Left kidney (tissue), 2 donors: Measurements from ENCODE around the gene NAALADL2. TPM values are rescaled to one million over a fixed set of nuclear protein-coding genes. Genes with fewer than 3 reads are reported as not detected.
A peak's percentile ranks its signal among the peaks of the same experiment; 100 is the strongest.

Experiments used
- DNase-seq: peaks from one replicate; pipeline ENCODE4 v3.0.0-alpha.2; 2013
- polyA plus RNA-seq: library from polyadenylated mRNA; unstranded; fragments of 120-200 nt; gene quantifications from one replicate; pipeline ENCODE4 v1.2.1, GENCODE V29; 2013; ENCODE audit not compliant: insufficient read length

The NAALADL2 gene
- polyA plus RNA-seq, 1 donor: 19.9 TPM

DNA sequence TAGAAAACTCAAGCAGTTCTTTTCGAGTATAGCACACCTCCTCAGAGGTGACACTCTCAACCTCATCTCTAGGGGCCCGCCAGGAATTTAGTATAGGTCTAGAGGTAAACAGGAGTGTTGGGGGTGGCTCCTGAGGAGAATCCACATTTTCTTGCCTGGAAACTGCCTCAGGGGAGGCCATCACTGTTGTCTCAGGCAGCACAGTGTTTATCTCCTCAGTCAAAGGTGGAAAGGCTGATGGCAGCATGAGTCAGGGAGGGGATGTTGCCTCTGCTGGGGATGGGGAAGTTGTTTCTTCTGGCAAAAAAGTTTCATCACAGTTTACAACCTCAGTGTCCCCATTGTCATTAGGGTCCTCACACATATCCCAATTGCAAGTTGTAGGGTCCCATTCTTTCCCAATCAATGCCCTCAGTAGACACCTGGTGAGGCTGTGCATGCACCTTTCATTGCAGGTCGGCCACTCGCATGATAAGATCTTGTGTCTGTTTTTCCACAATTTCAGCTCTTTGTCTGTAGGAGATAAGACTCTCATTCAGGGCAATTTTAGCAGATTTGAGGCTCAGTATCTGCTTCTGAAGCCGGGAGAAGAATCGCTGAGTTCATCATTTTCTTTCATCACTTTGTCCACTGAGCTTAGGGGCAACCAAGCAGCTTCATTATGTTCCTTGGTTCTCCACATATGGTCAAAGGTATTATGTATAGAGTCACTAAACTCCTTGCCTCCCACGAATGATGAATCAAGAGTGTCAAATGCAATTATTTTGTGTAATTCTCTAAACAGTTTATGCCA, 25.8 kb downstream of the NAALADL2 start:
- DNase-seq: no peak

DNA sequence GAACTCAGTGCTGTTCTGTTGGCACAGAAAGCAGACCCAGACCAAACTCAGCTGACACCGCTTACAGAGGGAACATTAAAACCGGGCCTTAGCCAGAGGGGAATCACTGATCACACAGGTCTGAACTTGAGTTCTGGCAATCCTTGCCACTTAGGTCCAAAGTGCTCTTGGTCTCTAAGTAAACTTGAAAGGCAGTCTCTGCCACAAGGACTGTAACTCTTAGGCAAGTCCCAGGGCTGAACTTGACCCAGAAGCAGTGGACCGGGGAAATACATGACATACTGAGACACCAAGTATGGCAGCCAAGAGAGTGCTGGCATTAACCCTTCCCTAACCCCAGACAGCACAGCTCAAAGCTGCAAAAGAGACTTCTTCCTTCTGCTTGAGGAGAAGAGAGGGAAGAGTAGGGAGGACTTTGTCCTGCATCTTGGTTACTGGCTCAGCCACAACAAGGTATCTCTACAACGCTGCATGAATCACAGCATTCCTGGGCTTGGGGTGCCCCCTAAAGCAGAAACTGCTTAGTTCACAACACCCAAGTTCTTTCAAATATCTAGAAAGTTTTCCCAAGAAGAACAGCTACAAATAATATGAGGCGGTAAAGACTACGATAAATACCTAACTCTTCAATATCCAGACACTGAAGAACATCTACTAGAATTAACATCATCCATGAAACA, 32.5 kb downstream of the NAALADL2 start:
- DNase-seq: no peak

DNA sequence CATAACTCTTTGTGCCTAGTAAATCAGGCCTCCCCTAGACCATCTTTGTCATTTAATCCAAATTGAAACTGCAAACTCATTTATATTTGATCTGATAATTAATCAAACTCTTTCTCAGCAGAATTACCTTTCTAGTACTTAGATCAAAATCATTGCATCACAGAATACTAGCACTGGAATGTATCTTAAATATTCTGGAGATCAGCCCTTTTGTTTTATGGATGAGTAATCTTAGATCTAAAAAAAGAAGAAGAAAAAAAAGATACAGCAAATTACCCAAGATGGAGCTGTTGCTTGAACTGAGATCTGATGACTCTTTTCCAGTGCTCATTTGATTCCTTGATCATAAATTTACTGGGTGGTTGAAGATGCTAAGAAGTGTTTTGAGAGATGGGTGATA, 47.9 kb downstream of the NAALADL2 start:
- DNase-seq: no peak

DNA sequence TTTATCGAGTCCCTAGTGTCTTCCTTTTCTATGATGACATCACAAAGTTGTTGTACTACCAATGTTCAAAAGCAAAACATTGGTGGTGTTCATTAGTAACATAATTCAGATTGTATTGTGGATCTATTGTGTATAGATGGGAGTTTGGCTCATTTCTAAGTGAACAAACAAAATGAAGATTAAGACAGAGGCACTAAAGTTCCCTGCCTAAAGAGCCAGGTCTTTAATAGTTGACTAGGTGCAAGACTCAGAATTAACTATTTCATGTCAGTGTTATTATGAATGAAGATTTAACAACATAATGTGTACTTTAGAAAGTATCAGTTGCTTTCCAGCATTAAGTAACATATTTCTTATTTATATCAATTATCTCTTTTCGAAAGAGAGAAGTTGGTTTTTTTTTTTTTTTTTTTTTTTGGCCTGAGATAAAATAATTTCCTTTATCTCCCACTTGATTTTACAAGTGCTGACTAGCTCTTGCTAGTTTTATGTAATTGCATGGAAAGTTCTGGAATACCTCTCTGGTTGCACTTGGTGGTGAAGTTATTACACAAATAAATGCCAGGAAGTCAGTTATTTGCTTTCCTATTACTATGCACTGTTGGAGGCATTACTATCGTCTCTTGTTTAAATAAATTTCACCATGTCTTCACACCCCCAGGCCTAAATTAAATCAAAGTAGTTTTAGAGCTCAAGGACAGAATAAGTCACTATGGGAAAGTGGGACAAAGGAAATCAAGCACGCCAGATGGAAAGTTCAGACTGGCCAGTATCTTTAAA, 48.7 kb downstream of the NAALADL2 start:
- DNase-seq: no peak

DNA sequence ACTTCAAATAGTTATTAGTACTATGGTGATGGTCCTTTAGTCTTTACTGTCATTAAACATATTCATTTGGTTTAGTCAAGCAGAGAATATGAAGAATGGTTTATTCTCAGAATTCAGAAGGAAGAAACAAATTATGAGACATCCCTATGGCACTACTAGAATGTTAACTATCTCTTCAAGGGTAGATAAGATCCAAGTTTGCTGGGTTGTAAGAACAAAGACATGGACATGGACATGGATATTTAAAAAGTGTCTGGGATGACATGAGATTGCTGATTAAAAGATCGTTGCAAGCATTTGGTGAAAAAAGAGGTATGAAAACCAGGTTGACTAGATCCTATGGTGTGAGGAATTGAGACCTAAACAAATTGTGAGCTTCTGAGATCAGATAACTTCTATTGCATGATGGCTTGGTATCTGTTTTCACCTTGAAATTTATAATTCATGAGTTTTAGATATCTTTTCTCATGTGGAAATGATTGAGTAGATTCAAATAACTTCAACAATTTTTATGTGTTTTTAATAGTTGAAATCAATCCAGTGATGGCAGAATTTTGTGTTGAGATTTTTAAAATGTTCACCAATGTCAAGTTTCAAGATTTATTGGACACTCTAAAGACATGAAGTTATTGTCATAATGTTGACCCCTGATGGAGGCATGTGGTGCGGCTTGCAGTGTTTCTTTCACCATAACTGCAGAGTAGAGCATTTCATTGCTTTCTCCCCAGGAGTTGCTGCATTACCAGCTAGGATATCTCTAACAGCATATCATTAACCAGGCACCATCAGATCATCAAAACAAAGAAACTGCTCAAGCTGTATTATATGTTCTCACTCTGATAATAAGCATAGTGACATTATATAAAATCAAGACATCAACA, 72.6 kb downstream of the NAALADL2 start:
- DNase-seq: no peak

DNA sequence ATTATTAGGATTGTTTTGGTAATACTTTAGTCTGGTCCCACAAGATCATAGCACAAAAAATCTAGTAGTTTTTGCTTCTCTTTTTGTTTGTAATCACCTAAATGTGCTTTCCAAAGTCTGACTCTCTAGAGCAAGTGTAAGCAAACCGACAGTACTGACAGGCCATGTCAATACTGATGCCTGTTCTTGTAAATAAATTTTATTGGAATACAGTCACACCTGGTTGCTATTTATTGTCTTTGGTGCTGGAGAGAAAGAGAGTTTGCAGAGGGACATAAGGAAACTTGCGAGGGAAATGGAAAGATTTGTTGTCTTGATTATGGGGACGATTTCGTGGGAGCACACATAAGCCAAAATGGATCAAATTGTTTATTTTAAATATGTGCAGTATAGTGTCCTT, 77.5 kb downstream of the NAALADL2 start:
- no peak for DNase-seq

DNA sequence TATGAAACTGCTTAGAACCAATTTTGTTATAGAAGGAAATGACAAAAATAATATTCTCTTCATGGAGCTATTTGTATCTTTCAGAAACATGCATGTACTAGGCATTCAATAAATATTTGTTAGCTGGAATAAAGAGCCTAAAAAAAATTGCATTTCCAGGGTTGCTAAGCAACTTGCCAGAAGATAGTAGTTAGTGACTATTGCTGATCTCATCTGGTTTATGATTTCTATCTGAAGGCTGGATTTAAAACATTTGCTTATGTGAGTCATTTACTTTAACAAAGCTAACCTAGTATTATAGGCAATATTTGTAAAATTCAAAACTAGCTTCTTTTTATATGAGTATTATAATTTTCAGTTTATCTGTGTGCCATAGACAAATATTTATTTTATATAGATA, 78.3 kb downstream of the NAALADL2 start:
- no peak for DNase-seq

DNA sequence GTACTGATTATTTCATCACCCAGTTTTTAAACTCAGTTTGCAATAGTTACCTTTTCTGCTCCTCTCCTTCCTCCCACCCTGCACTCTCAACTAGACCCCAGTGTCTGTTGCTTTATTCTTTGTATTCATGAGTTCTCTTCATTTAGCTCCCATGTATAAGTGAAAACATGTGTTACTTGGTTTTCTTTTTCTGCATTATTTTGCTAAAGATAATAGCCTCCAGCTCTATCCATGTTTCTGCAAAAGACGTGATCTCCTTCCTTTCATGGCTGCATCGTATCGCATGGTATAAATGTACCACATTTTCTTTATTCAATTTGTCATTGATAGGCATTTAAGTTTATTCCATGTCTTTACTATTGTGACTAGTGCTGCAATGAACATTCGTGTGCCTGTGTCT, 79.0 kb downstream of the NAALADL2 start:
- DNase-seq: no peak

DNA sequence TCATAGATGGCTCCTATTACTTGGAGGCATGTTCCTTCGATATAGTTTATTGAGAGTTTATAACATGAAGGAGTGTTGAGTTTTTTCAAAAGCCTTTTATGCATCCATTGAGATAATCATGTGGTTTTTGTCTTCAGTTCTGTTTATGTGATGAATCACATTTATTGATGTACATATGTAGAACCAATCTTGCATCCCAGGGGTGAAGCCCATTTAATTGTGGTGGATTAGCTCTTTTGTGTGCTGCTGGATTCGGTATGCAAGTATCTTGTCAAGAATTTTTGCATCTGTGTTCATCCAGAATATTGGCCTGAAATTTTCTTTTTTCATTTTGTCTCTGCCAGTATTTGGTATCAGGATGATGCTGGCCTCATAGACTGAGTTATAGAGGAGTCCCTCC, 81.0 kb downstream of the NAALADL2 start:
- DNase-seq: no peak

DNA sequence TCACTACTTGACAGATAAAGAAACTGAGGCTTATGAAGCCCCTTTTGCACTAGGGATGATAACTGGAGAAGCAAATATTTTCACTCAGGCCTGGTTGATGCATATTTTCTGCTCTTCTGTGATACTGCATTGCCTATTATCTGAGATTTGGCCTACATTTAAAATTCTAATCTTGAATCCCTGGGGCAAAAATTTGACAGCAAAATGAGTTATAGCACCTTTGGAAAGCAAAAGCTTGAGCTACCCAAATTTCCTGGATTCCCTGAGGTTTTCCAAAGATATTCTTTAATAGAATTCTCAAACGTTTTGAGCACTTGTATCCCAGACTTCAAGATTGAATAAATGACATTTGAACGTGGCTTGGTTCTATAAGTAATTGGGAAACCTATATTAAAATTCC, 86.1 kb downstream of the NAALADL2 start:
- no peak for DNase-seq

DNA sequence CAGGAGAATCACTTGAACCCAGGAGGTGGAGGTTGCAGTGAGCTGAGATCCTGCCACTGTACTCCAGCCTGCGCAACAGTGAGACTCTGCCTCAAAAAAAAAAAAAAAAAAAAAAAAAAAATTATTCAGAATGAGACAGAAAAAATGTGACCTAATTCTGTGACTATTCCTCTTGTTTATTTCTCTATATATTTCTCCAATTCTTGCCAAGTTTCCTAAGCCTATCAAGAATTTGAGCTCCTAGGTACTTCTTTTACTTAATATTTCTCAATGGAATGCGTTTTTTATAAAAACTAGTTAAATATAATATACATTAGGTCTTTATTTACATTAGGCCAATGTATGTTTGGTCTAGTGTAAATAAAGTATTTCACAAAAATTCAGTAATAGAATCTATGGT, 86.8 kb downstream of the NAALADL2 start:
- no peak for DNase-seq

DNA sequence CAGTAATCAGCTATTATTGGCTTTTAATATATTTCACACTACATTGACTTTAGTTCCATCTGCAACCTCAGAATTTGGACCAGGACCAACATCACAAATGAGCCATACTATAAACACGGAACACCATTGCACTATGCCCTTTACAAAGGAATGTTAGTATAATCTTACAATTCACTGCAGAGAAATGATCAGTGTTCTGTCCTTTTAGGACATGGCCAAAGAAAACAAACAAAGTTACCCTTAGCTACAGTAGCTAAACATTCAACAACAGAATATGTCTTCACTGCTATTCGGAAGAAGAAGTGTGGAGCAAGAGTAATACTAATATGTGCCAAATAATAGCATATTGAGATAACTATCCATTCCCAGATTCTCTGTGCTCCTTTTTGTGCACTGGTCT, 90.4 kb downstream of the NAALADL2 start:
- DNase-seq: peak; percentile 19

DNA sequence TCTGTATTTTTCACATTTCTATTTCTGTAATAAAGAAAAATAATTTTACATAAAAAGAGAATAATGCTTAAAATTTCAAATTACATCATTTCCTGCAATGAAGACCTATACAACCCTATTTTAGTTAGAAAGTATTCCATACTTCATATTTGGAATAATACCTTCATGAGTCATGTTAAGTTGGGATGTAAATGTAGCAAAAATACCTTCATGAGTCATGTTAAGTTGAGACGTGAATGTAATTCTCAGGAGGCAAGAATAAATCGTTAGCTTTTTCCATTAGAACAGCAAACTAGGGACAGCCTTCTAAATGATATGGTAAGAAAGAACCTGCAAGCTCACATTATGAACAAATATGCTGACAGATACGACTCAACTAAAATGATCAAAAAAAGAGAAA, 91.9 kb downstream of the NAALADL2 start:
- no peak for DNase-seq

DNA sequence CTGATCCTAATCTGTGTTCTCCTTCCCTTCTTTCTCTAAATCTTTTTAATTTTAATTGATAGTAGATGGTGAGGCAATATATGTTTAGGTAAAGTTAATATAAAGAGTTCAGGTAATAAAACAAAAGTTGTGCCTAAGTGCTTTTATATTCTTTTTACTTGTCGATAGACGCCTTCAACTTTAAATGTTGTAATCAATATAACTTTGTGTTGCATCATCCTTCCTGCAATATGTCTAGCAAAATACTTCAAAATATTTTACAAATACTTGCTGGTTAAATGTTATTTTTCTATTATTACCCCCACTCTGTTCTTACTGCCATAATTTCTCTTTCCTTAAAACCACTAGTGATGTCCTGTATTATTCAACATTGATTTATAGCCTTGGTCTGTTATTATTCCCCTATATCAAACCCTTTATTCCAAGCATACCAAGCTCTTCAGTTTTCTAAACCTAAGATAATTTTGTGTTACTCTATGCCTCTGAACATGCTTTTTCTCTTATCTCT, 92.4 kb downstream of the NAALADL2 start:
- DNase-seq: no peak

DNA sequence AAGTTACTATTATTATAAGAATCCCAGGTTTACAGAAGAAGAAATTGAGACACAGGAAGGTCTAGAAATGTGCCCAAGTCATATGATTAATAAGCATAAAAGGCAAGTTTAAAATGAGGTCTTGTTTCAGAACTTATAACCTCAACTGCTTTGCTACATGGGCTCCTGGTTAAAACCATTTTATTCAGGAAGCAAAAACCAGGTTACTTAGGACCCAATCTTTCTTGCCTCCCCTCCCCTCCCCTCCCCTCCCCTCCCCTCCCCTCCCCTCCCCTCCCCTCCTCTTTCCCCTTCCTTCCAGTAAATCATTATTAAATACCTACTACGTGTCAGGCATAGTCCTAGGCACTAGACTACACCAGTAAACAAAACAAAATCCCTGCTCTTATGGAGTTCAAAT, 93.9 kb downstream of the NAALADL2 start:
- no peak for DNase-seq

DNA sequence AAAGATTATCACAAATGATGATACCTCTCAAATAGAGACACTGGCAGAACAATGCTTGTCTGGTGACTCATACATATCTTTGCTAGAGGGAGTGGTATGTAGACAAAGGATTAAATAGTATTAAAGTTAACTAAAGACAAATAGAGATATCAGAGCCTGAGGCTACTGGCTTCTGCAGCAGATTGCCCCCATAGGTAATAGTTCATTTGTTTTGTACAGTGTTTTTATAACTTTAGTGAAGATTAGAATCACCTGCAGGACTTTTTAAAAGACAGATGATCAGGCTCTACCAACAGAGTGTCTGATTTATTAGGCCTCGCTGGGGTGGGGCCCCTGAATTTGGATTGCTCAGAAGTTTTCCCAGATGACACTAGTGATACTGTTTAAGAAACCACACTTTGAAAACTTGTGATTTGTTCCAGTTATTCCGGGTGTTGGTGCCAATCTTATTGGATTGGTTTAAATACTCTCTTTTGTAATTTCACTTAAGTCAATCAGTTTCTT, 96.4 kb downstream of the NAALADL2 start:
- DNase-seq: no peak

DNA sequence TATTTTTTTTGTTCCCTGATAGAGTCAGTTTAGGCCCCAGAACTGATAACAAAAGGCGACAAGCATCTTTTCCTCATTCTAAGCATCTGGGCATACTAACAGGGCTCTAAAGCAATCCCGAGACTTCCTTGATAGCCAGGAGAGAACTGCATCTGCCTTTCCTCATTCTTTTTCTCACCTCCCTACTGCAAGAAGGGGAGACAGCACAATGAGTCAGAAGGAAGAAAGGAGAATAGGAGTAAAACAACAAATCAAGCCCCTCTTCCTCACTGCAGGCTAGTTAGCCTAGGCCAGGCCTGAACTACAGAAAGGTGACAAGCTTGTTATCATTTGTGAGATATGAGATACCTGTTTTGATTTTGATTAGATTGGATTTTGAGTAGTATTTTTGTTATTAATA, 97.9 kb downstream of the NAALADL2 start:
- DNase-seq: no peak

DNA sequence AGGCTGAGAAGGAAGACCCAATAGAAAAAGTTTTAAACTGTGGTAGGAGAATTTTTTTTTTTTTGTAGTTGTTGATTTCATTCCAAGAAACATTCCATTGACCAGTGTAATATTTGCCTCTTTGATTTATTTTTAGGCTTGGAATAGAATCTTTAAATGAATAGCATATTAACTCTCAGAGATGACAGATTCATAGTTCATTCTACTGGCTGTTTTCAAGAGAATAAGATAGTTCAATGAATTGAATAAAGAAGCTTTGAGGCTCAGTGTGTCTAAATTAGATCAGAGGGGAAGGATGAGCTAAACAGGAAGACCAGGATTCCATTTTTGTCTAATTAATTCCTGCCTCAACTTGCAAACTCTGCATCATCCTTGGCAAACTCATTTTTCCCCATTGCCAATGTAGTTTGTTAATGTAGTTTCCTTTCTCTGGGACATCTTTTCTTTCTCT, 98.4 kb downstream of the NAALADL2 start:
- DNase-seq: no peak

DNA sequence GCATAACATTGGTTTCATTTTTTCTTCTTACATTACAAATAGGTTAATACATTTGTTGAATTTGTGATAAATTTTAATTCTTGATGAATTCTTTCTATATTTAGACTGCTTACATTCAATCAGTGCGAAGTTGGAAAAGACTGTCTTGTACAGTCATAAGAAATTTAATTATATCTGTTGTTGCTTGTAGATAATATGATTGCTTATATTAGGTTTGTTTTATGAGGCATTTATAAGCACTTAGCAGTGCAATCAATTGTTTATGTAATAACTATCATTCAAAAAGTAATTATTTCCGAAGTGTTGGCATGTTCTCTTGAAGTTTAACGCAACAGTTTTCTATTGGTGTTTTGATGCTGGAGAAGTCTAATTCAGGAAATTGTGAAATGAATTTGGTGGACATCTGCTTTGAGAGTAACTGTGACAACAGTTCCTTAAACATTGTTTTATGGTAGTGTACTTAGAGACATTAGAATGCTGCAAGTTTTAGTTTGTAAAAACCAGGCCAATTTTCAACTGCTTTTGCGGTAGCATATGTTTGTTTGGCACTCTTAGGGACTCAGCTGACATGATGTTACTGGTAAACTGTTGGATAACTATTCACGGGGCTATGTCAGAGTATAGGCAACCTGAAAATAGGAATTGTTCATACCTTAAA, 99.7 kb downstream of the NAALADL2 start:
- no peak for DNase-seq

DNA sequence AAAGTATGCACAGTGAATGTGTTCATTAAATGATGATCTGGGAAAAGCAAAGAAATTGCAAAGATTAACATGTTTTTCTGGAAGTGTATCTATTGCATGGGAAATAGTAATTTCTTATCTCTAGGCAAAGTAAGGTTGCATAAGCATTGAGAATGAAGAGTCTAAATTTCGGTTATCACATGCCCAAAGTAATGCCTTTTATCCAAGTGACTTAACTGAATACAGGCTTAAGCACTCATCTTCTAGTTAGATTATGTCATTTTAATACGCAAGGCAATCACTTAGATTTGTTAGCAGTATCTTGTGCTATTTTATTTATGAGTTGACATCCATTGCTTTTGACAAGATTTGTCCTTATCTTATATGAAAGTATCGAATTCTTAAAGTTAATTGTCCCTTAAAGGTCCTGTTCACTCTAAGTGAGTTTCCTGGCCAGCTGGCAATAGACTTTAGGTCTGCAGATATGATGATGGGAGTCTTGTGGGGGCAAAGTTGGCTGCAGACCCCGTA, 100.5 kb downstream of the NAALADL2 start:
- no peak for DNase-seq

DNA sequence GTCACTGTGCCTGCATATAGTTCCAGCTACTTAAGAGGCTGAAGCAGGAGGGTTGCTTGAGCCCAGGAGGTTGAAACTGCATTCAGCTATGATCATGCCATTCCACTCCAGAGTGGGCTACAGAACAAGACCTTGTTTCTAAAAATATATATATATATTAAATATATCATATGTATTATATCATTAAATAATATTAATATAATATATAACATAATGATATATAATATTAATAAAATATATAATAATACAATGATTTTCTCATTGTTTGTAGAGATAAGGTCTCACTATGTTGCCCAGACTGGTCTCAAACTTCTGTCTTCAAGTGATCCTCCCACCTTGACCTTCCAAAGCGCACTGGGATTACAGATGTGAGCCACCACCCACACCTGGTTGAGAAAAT, 101.8 kb downstream of the NAALADL2 start:
- DNase-seq: no peak
